Central memory CD8-positive, alpha-beta T cell (primary cell): ENCODE measurements around the gene GJD4.

ENCODE experiments used
- ATAC-seq: fragments of 150-1000 bp; cut with Tn5 transposase; replicated peaks from 2 replicates; pipeline ENCODE4 v1.10.0; 2022; ENCODE audit warnings: mild to moderate bottlenecking, moderate FRiP score, moderate number of reproducible peaks; ENCODE audit not compliant: poor library complexity, severe bottlenecking; ENCODE audit errors: extremely low read depth
- DNase-seq, 2 donors: peaks; one replicate each; pipeline ENCODE4 v3.0.0; 2021; ENCODE audit warnings: low spot score in 2 of 2
- H3K27ac Mint-ChIP-seq: one replicate; pipeline ENCODE4 v1.8.0; 2022; ENCODE audit warnings: low read depth, mild to moderate bottlenecking, moderate library complexity, mixed read lengths
- H3K27me3 Mint-ChIP-seq: one replicate; pipeline ENCODE4 v1.8.0; 2022; ENCODE audit warnings: mixed read lengths
- H3K36me3 Mint-ChIP-seq: one replicate; pipeline ENCODE4 v1.8.0; 2022; ENCODE audit warnings: mild to moderate bottlenecking, moderate library complexity, mixed read lengths; ENCODE audit not compliant: insufficient read depth
- H3K4me1 Mint-ChIP-seq: one replicate; pipeline ENCODE4 v1.8.0; 2022; ENCODE audit warnings: mixed read lengths
- H3K4me3 Mint-ChIP-seq: one replicate; pipeline ENCODE4 v1.8.0; 2022; ENCODE audit warnings: mild to moderate bottlenecking, moderate library complexity, mixed read lengths
- H3K9me3 Mint-ChIP-seq: one replicate; pipeline ENCODE4 v1.8.0; 2022; ENCODE audit warnings: mixed read lengths

GJD4 gene

GRCh38 chr10:35569836-35570235 is 35.3 kb upstream of the GJD4 start:
- ATAC-seq (no peak), DNase-seq (no peak)
- no peak overlapping the region for H3K27ac Mint-ChIP-seq
- H3K4me3 Mint-ChIP-seq, result no peak overlapping the region
- H3K36me3 Mint-ChIP-seq, result peaks cover 26% of the 10 kb centered on the region
- no peaks in the 10 kb centered on the region for H3K9me3 Mint-ChIP-seq
- H3K4me1 Mint-ChIP-seq, result no peaks in the 10 kb centered on the region
- H3K27me3 Mint-ChIP-seq, result no peaks in the 10 kb centered on the region

GRCh38 chr10:35570397-35570796 is 34.7 kb upstream of the GJD4 start:
- no peak overlapping the region for H3K4me3 Mint-ChIP-seq
- ATAC-seq (no peak), DNase-seq (no peak)
- no peaks in the 10 kb centered on the region for H3K27me3 Mint-ChIP-seq
- H3K9me3 Mint-ChIP-seq, result peaks cover 3% of the 10 kb centered on the region
- no peak overlapping the region for H3K27ac Mint-ChIP-seq
- peaks cover 3% of the 10 kb centered on the region for H3K4me1 Mint-ChIP-seq
- H3K36me3 Mint-ChIP-seq, result peaks cover 26% of the 10 kb centered on the region

- Mint-ChIP-seq H3K27me3 (no peaks in the 10 kb centered on the region), H3K27ac (no peak overlapping the region), H3K4me3 (no peak overlapping the region), H3K36me3 (peaks cover 16% of the 10 kb centered on the region), H3K9me3 (peaks cover 6% of the 10 kb centered on the region), H3K4me1 (peaks cover 5% of the 10 kb centered on the region)
- DNase-seq (no peak), ATAC-seq (no peak)
Observed at GRCh38 chr10:35572583-35572982, 32.6 kb upstream of the GJD4 start.

- Mint-ChIP-seq H3K9me3 (peaks cover 6% of the 10 kb centered on the region), H3K36me3 (peaks cover 9% of the 10 kb centered on the region), H3K4me1 (peaks cover 5% of the 10 kb centered on the region), H3K27ac (no peak overlapping the region), H3K27me3 (no peaks in the 10 kb centered on the region), H3K4me3 (no peak overlapping the region)
- ATAC-seq, result no peak
- no peak for DNase-seq
Observed at GRCh38 chr10:35573796-35574195, 31.3 kb upstream of the GJD4 start.

GRCh38 chr10:35574924-35575352 is 30.2 kb upstream of the GJD4 start:
- no peak for DNase-seq
- Mint-ChIP-seq H3K27ac (no peak overlapping the region), H3K27me3 (no peaks in the 10 kb centered on the region), H3K9me3 (peaks cover 6% of the 10 kb centered on the region), H3K4me3 (no peak overlapping the region), H3K4me1 (peaks cover 5% of the 10 kb centered on the region), H3K36me3 (peaks cover 5% of the 10 kb centered on the region)
- no peak for ATAC-seq

GRCh38 chr10:35575640-35576039 is 29.5 kb upstream of the GJD4 start:
- no peak overlapping the region for H3K27ac Mint-ChIP-seq
- H3K4me1 Mint-ChIP-seq, result peaks cover 5% of the 10 kb centered on the region
- peaks cover 6% of the 10 kb centered on the region for H3K9me3 Mint-ChIP-seq
- H3K4me3 Mint-ChIP-seq, result no peak overlapping the region
- H3K36me3 Mint-ChIP-seq, result peaks cover 5% of the 10 kb centered on the region
- no peak for DNase-seq
- no peak for ATAC-seq
- H3K27me3 Mint-ChIP-seq, result no peaks in the 10 kb centered on the region

- no peak overlapping the region for H3K27ac Mint-ChIP-seq
- H3K4me3 Mint-ChIP-seq, result no peak overlapping the region
- no peak for ATAC-seq
- no peaks in the 10 kb centered on the region for H3K27me3 Mint-ChIP-seq
- H3K4me1 Mint-ChIP-seq, result peaks cover 5% of the 10 kb centered on the region
- DNase-seq, result no peak
- peaks cover 5% of the 10 kb centered on the region for H3K36me3 Mint-ChIP-seq
- peaks cover 6% of the 10 kb centered on the region for H3K9me3 Mint-ChIP-seq
Observed at GRCh38 chr10:35576730-35577129, 28.4 kb upstream of the GJD4 start.

GRCh38 chr10:35577926-35578617 is 27.1 kb upstream of the GJD4 start:
- DNase-seq, result no peak
- Mint-ChIP-seq H3K4me1 (peaks cover 5% of the 10 kb centered on the region), H3K36me3 (peaks cover 1% of the 10 kb centered on the region), H3K9me3 (peaks cover 6% of the 10 kb centered on the region), H3K27me3 (no peaks in the 10 kb centered on the region), H3K4me3 (no peak overlapping the region), H3K27ac (no peak overlapping the region)
- no peak for ATAC-seq

- no peak for ATAC-seq
- no peak overlapping the region for H3K27ac Mint-ChIP-seq
- H3K36me3 Mint-ChIP-seq, result no peaks in the 10 kb centered on the region
Observed at GRCh38 chr10:35578618-35578956, 26.6 kb upstream of the GJD4 start.

GRCh38 chr10:35579116-35579515 is 26.0 kb upstream of the GJD4 start:
- H3K36me3 Mint-ChIP-seq, result no peaks in the 10 kb centered on the region
- H3K27me3 Mint-ChIP-seq, result peaks cover 2% of the 10 kb centered on the region
- H3K9me3 Mint-ChIP-seq, result peaks cover 6% of the 10 kb centered on the region
- peaks cover 5% of the 10 kb centered on the region for H3K4me1 Mint-ChIP-seq
- H3K27ac Mint-ChIP-seq, result no peak overlapping the region
- ATAC-seq (no peak), DNase-seq (no peak)
- no peak overlapping the region for H3K4me3 Mint-ChIP-seq

More at GRCh38 chr10:35578618-35578956, 26.6 kb upstream of the GJD4 start:
- H3K9me3 Mint-ChIP-seq, result peaks cover 6% of the 10 kb centered on the region
- H3K27me3 Mint-ChIP-seq, result no peaks in the 10 kb centered on the region
- no peak overlapping the region for H3K4me3 Mint-ChIP-seq
- DNase-seq, result no peak
- peaks cover 5% of the 10 kb centered on the region for H3K4me1 Mint-ChIP-seq

GRCh38 chr10:35579726-35580422 is 25.3 kb upstream of the GJD4 start:
- H3K9me3 Mint-ChIP-seq, result peaks cover 6% of the 10 kb centered on the region
- no peak overlapping the region for H3K4me3 Mint-ChIP-seq
- ATAC-seq (no peak), DNase-seq (no peak)
- no peaks in the 10 kb centered on the region for H3K36me3 Mint-ChIP-seq
- no peak overlapping the region for H3K27ac Mint-ChIP-seq
- peaks cover 5% of the 10 kb centered on the region for H3K4me1 Mint-ChIP-seq
- peaks cover 9% of the 10 kb centered on the region for H3K27me3 Mint-ChIP-seq

GRCh38 chr10:35580423-35580770 is 24.7 kb upstream of the GJD4 start:
- Mint-ChIP-seq H3K4me3 (no peak overlapping the region), H3K27ac (no peak overlapping the region), H3K9me3 (peaks cover 2% of the 10 kb centered on the region), H3K36me3 (no peaks in the 10 kb centered on the region), H3K4me1 (peaks cover 2% of the 10 kb centered on the region), H3K27me3 (peaks cover 15% of the 10 kb centered on the region)
- DNase-seq, result no peak
- ATAC-seq, result no peak

- no peaks in the 10 kb centered on the region for H3K9me3 Mint-ChIP-seq
- H3K4me3 Mint-ChIP-seq, result no peak overlapping the region
- no peak overlapping the region for H3K27ac Mint-ChIP-seq
- DNase-seq (no peak), ATAC-seq (no peak)
- peaks cover 27% of the 10 kb centered on the region for H3K27me3 Mint-ChIP-seq
- H3K36me3 Mint-ChIP-seq, result no peaks in the 10 kb centered on the region
- H3K4me1 Mint-ChIP-seq, result no peaks in the 10 kb centered on the region
Observed at GRCh38 chr10:35581655-35582054, 23.5 kb upstream of the GJD4 start.
